A375 (cell line): Measurements from ENCODE around the gene DARS1. TPM values are rescaled to one million over a fixed set of nuclear protein-coding genes. Genes with fewer than 3 reads are reported as not detected.

Experiments used
- total RNA-seq: library from RNA; depleted of rRNA; stranded (reverse); fragments of >200 nt; shearing (Covaris generic); gene quantifications from 2 replicates; pipeline ENCODE4 v1.2.3, GENCODE V29; 2014; rRNA removed

DARS1 gene
- total RNA-seq, result 61.6 and 86.5 TPM in 2 replicates

GRCh38 chr2:135985018-135985825, at the start of gene DARS1:
Gene DARS1, minus strand, starts transcription at chr2:135985626. Its CDS starts 158 bp downstream, at chr2:135985468.

GRCh38 chr2:135876066-135876711, 109.2 kb downstream of the DARS1 start, which contains the start of gene MCM6:
Gene MCM6, minus strand, starts transcription at chr2:135876443. Its CDS starts 78 bp downstream, at chr2:135876365.

Other genes starting within 250 kb of the DARS1 start
- gene UBXN4, start 243.8 kb downstream of the DARS1 start, total RNA-seq, result 31.1 and 33.2 TPM in 2 replicates
- 0.04 and 0.08 TPM in 2 replicates for gene LCT, start 148.4 kb downstream of the DARS1 start, total RNA-seq
- 28.5 and 32.9 TPM in 2 replicates for gene MCM6, start 109.2 kb downstream of the DARS1 start, total RNA-seq
- not detected in 2 replicates for gene CXCR4, start 132.5 kb upstream of the DARS1 start, total RNA-seq